HFFc6 (cell line): ENCODE measurements around the gene NDUFAF3. TPM values are rescaled to one million over a fixed set of nuclear protein-coding genes. Genes with fewer than 3 reads are reported as not detected.

Source experiments
- DNase-seq: peaks from one replicate; pipeline ENCODE4 v3.0.0-alpha.2; 2018
- H3K27ac Mint-ChIP-seq: 2 replicates; pipeline ENCODE4 v1.8.0; 2020; ENCODE audit warnings: mild to moderate bottlenecking, mixed read lengths
- H3K27me3 Mint-ChIP-seq: 2 replicates; pipeline ENCODE4 v1.8.0; 2021; ENCODE audit warnings: mild to moderate bottlenecking, moderate library complexity, mixed read lengths; ENCODE audit not compliant: insufficient read depth
- H3K36me3 Mint-ChIP-seq: 2 replicates; pipeline ENCODE4 v1.8.0; 2021; ENCODE audit warnings: low read depth, mixed read lengths
- H3K4me1 Mint-ChIP-seq: 2 replicates; pipeline ENCODE4 v1.8.0; 2020; ENCODE audit warnings: low read depth, mixed read lengths
- H3K4me3 Mint-ChIP-seq: 2 replicates; pipeline ENCODE4 v1.8.0; 2020; ENCODE audit warnings: mild to moderate bottlenecking, moderate library complexity, mixed read lengths
- H3K9me3 Mint-ChIP-seq: 2 replicates; pipeline ENCODE4 v1.8.0; 2020; ENCODE audit warnings: mild to moderate bottlenecking, mixed read lengths
- CTCF ChIP-seq: fragments of 200-600 bp; sonication (generic); IDR thresholded peaks from 2 replicates; pipeline ENCODE4 v1.5.0; 2021; ENCODE audit warnings: antibody characterized with exemption, mild to moderate bottlenecking
- total RNA-seq, 6 experiments: library from RNA; stranded (reverse); fragmentation: NEBNext Ultra II Directional; extraction: Animal tissue kit (Norgen Biotek cat#: 25700); gene quantifications; 2 replicates in 1 of 6; 3 replicates in 5 of 6; pipeline ENCODE4 v1.2.3, GENCODE V29; 2021

Gene NDUFAF3
- total RNA-seq, 6 experiments from 2014 or later = 129 to 164 (median 153) TPM

GRCh38 chr3:49013738-49014660, 7.9 kb upstream of the NDUFAF3 start:
- peaks cover 4% of the 10 kb centered on the region; the same call in 1 of the 2 replicates for H3K27me3 Mint-ChIP-seq
- H3K4me1 Mint-ChIP-seq = peaks cover 23% of the 10 kb centered on the region
- no peaks in the 10 kb centered on the region for H3K9me3 Mint-ChIP-seq
- TF ChIP-seq CTCF = peak; percentile 82
- no peak overlapping the region for H3K4me3 Mint-ChIP-seq
- H3K27ac Mint-ChIP-seq = no peak overlapping the region
- no peak for DNase-seq
- H3K36me3 Mint-ChIP-seq = peaks cover 27% of the 10 kb centered on the region

GRCh38 chr3:49015072-49015471, 6.8 kb upstream of the NDUFAF3 start:
- DNase-seq = no peak
- Mint-ChIP-seq H3K4me3 (no peak overlapping the region), H3K9me3 (no peaks in the 10 kb centered on the region), H3K36me3 (peaks cover 23% of the 10 kb centered on the region), H3K27ac (peak overlapping the region; percentile 43; the same call in 1 of the 2 replicates), H3K4me1 (peaks cover 23% of the 10 kb centered on the region; the same call in 1 of the 2 replicates), H3K27me3 (peaks cover 4% of the 10 kb centered on the region; the same call in 1 of the 2 replicates)
- TF ChIP-seq CTCF = no peak

GRCh38 chr3:49015765-49016164, 6.2 kb upstream of the NDUFAF3 start:
- Mint-ChIP-seq H3K27ac (peak overlapping the region; percentile 29), H3K9me3 (no peaks in the 10 kb centered on the region), H3K27me3 (peaks cover 3% of the 10 kb centered on the region; the same call in 1 of the 2 replicates), H3K4me3 (peak overlapping the region; percentile 15; the same call in 1 of the 2 replicates), H3K36me3 (peaks cover 23% of the 10 kb centered on the region), H3K4me1 (peaks cover 27% of the 10 kb centered on the region; the same call in 1 of the 2 replicates)
- peak; percentile 55 for DNase-seq
- TF ChIP-seq CTCF = no peak

- no peaks in the 10 kb centered on the region for H3K9me3 Mint-ChIP-seq
- H3K4me3 Mint-ChIP-seq = peak overlapping the region; percentile 15; the same call in 1 of the 2 replicates
- H3K36me3 Mint-ChIP-seq = peaks cover 23% of the 10 kb centered on the region
- peaks cover 27% of the 10 kb centered on the region; the same call in 1 of the 2 replicates for H3K4me1 Mint-ChIP-seq
- H3K27ac Mint-ChIP-seq = peak overlapping the region; percentile 68; the same call in 1 of the 2 replicates
- TF ChIP-seq CTCF = no peak
- peaks cover 5% of the 10 kb centered on the region for H3K27me3 Mint-ChIP-seq
- no peak for DNase-seq
These were observed 5.3 kb upstream of the NDUFAF3 start for GRCh38 chr3:49016414-49017228.

- Mint-ChIP-seq H3K27ac (peak overlapping the region; percentile 68), H3K36me3 (peaks cover 18% of the 10 kb centered on the region), H3K4me1 (peaks cover 27% of the 10 kb centered on the region; the same call in 1 of the 2 replicates), H3K9me3 (no peaks in the 10 kb centered on the region), H3K4me3 (peak overlapping the region; percentile 87), H3K27me3 (peaks cover 5% of the 10 kb centered on the region)
- no peak for TF ChIP-seq CTCF
- no peak for DNase-seq
These were observed 4.5 kb upstream of the NDUFAF3 start for GRCh38 chr3:49017229-49017970.
